Stimulated activated CD4-positive, alpha-beta T cell treated with anti-CD3 and anti-CD28 coated beads, TNF-alpha, amount 100 ng/mL, for 48 hours (primary cell): Measurements from ENCODE around the gene IQCK.

ENCODE experiments used
- DNase-seq, 3 donors: peaks; one replicate each; pipeline ENCODE4 v3.0.0-alpha.2; 2020; ENCODE audit warnings: low read depth in 3 of 3

The IQCK gene

DNA sequence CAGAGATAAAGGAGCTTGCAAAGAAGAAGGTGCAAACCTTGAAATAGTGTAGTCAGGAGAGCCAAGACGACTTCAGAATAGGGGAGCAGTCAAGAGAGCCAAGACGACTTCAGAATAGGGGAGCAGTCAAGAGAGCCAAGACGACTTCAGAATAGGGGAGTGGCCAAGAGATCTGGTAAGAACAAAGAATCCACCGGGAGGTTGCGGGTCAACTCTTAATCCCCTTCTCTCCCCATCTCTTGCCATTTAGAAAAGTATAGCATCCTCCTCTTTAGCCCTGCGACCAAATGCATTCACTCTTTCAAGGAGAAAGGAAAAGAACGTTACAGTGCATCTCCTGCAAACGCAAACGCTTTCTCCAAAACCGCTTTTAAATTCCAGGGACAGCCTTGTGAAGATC lies 757 bp upstream of the IQCK start:
- no peak for DNase-seq

DNA sequence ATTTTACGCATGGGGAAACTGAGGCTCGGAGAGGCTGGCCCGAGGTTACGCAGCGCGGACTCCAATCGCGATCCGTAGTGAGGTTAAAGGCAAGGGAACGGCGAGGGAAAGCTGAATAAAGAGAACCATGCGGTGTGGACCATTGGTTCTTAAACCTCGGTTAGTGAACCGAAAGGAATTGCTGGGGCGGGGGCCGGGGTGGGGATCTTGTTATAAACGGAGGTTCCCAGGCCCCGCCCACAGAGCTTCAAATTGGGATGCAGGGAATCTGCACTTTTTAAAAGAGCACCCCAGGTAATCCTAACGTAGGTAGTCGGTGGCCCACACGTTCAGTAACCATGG lies 524 bp downstream of the IQCK start:
- no peak for DNase-seq

DNA sequence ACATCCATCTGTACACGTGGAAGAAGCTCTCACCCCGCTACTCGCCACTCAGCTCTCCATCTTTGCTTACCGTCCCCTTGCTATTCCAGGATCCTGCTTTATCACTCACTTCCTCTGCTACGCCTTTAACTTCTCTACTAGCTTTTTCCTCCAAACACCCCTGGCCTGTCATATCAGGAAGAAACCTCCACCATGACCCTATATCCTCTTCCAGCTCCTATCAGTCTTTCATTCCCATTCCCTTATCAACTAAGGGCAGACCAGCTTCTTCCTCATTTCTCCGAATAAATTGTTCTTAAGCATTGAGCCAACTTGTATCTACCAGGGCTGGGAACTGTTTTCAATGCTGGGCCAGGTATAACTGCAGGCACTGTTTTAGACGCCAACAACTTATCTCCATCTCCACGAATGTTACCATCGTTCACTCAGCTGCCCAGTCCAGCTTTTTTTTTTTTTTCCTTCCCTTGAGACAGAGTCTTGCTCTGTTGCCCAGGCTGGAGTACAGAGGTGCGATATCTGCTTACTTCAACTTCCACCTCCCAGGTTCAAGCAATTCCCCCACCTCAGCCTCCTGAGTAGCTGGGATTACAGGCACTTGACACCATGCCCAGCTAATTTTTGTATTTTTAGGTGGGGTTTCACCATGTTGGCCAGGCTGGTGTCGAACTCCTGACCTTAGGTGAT lies 4.3 kb downstream of the IQCK start:
- no peak for DNase-seq

DNA sequence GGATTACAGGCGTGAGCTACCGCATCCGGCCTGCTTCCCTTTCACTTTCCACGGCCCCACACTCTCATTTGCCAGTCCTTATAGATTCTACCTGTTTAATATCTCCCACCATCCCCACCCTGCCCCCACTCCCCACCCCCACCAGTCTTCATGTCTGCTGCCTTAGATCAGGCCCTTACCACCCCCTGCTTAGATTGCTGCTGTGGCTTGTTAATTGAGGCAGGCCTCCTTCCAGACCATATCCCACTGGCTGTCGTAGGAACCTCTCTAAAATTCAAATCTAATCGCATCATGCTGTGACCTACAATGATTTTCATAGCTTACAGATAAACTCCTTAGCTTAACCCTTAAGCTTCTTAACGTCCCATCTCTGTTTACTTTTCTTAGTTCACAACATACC lies 4.9 kb downstream of the IQCK start:
- no peak for DNase-seq

DNA sequence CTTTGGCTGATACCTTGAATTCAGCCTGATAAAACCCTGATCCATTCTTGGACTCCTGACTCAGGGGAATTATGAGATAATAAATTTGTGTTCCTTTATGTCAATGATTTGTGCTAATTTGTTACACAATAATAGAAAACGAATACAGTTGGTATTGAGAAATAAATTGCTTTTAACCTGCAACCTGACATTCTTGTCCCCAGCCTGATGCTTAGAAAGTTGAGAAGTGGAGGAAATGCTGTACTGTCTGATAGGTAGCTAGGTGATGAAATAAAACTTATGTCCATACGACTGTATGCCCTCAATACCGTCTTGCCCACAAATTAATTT lies 10.5 kb downstream of the IQCK start:
- no peak for DNase-seq

DNA sequence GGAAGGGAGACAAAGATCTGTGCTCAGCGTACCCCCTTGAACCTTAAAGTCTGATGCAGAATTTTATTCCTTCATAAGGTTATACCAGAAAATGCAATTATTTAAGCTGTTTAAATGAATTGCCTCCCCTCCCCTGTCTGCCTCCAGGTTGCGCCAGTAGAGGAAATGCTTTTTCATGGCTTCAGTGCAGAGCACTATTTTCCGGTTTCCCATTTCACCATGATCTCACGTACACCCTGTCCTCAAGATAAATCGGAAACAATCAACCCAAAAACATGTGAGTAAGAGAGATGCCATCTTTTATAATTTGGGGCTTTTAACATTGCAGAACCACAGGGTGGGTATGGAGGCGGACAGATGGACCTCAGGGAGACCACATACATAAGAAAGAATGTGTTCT lies 15.5 kb downstream of the IQCK start:
- DNase-seq: no peak

DNA sequence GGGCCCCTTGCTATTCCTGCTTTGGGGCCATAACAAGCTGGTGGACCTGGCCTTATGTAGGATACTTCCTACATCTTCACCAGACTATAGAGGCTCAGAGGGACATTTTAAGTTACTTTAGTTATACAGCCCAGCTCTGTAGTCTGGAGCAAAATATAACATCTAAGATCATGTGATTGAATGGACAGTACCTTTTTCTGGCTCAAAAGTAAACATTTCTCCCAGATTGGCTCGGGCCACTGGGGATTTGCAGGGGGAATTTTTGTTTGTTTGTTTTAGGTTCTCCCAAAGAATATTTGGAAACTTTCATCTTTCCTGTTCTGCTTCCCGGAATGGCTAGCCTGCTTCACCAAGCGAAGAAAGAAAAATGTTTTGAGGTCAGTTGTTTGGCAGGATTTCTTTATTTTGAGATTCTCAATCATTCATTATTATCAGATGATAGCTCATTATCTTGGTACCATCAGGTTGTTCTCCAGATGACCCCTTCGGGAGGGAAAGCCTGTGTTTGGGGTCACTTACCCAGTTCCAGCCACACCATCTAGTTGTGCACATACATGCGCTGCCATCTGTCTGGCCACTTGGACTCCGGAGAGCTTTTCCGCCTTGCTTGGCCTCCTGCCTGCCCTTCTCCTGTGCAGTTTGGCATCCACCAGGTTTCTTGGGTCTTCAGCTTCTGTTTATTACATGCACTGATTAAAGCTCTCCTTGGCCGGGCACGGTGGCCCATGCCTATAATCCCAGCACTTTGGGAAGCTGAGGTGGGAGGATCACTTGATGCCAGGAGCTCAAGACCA lies 17.2 kb downstream of the IQCK start:
- no peak for DNase-seq

DNA sequence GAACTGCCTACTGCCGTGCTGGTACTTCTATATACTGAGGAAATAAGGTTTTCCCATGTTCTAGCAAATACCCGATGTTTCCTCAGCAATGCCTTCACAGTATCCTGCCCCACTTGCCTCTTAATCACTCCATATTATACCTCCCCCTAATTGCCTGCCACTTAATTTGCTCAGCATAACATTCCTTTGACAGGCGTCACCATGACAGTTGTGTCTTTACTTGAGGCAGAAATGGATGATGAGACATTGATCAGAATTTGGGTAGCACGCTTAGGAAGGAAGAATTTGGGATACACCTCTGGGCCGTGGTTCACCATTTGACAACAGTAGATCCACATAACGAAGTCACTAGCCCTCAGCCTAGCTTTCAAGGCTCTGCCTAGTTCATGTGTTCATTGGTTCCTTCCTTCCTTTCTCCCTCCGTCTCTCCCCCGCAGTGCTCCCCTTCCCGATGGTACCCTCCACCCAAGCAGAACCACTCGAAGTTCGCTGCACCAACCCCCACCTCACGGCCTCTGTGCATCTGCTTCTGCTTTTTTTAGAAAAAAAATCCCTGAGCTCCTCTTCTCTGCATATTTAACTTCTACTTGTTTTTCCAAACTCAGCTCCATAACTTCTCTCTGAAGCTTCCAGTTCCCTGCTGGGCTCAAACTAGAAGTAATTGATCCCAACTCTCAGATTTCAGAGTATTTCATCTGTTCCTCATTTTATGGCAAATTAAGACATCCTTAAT lies 19.4 kb downstream of the IQCK start:
- DNase-seq: no peak

DNA sequence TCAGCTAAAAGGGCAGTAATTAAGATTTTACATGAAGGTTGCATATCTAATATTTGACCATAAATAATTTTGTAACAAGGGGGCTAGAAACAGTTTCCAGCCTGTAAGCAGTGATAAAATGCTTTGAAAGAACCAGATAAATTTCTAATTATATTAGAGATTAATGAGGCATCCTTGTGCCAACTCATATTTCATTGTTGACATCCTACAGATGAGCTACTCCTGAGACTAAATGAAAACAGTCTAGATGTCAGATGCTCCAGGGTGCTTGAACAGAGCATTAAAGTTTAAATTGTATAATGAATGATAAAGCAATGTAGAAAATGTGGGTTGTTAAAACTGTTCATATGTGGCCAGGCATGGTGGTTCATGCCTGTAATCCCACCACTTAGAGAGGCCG lies 23.3 kb downstream of the IQCK start:
- no peak for DNase-seq

DNA sequence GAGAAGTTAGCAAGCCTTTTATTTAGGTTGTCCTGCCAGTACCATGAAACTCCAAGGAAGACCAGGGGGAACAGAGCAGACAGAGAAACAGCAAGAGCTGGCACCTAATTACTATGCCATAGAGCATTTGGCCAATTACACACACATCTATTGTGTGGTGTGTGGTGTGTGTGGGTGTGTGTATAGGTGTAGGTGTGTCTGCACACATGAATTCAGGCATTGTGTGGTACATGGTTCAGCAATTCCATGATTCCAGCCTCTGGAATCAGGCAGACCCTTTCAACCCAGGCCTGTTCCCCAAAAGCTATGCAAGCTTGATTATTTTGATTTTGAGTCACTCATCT lies 25.7 kb downstream of the IQCK start:
- no peak for DNase-seq

DNA sequence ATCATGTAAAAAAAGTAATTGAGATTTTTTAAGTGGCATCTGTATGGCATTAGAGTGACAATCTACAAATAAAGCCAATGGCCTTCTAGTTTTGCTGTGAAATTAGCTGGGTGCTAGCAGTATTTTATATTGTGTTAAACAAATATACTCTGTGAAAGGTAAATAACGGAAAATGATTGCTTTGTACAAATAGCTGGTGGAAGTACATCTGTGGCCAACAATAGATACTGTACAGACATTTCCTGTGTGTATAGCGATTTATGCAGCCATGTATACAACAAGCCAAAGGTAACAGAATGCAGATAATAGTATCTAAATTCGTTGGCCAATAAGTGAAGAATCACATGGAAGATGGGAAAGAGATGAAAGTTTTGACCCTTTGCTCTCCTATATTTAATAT lies 26.6 kb downstream of the IQCK start:
- DNase-seq: no peak

DNA sequence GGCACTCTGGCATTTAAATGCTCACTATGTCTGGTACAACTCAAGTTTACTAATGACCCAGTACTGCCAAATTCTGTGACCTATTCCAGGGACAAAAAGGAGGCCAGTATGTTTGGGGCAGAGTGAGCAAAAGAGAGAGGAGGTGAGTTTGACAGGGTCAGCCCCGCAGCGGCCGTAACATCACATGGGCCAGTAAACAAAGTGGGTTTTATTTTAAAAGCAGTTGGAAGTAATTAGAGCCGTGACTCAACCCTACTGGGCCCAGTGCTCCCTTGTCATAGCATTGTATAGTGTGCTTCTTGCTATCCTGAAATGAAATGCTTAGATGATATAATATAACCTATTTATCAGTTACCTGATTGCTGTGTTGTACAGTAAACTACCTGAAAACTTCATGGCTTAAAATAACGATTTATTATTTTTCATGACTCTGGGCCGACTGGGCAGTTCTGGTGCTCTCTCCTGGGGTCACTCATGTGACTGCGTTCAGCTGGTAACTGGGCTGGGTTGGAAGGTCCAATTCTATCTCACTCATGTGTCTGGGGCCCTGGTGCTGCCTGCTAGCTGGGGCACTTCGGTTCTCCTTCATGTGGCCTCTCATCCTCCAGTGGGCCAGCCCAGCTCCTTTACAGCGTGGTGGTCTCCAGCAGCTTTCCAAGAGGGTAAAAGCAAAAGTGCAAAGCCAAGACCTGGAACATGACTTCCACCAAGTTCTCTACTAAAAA lies 27.4 kb downstream of the IQCK start:
- no peak for DNase-seq

DNA sequence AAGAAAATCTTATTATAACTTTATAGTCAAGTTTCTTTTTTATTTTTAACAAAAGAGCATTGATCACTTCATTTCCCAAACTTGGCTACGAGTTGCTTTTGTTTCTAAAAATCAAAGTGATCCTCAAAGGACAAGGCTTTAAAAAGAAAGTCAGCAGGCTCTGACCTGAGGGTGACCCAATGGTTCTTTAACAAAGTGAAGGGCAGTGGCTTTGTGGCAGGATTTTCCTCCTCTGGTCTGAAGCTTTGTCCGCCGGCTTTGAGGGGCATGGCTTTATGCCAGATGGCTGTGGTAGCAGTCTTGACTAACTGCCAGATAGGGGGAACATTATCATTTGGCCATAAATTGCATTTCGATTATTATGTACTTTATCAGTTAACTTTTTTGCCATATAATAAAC lies 28.5 kb downstream of the IQCK start:
- DNase-seq: no peak

DNA sequence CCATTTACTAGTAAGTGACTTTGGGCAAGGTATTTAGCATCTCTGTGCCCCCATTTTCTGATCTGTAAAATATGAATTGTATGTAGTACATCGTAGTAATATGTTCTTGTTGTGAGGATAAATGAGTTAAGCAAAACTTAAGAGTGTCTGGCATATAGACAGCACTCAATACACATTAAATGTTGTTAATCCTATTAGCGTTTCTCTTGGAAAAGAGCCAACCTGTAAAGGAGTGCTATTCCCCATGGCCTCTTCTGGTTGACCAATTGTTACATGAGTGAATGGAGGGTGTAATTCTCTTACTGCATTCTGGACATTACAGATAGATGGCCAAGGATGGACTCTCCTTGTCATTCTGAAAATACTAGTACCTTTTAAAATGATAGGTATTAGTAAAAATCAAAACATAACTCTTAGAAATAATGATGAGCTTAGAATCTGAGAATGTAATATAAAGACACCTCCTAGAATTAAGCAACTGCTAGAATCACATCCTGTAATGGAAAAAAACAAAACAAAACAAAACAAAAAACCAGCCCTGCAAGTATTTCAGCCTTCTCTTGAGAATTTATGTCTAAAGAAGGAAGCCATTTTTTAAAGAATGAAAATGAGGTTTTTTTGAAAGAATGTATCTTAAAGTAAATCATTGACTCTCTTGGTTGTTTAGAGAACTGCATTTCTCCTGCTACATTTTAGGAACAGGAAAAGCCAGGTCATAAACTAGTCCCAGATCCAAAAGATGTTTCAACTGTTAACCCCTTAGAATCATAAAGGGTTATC lies 30.5 kb downstream of the IQCK start:
- no peak for DNase-seq

DNA sequence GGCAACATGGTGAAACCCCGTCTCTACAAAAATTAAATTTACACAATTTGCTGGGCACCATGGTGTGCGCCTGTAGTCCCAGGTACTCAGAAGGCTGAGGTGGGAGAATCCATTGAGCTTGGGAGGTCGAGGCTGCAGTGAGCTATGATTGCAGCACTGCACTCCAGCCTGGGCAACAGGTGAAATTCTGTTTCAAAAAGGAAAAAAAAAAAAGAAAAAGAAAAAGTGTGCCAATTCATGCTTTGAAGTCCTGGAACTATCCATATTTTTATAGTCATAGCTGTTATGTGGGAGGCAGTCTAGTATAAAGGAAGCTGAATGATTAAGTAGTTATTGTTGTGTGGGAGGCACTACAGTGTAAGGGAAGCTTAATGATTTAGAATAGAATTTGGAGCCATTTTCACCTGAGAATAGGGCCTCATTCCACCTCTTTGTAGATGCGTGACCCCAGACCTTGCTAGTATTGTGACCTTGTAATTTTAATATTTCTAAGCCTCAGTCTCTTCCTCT lies 31.6 kb downstream of the IQCK start:
- DNase-seq: no peak

DNA sequence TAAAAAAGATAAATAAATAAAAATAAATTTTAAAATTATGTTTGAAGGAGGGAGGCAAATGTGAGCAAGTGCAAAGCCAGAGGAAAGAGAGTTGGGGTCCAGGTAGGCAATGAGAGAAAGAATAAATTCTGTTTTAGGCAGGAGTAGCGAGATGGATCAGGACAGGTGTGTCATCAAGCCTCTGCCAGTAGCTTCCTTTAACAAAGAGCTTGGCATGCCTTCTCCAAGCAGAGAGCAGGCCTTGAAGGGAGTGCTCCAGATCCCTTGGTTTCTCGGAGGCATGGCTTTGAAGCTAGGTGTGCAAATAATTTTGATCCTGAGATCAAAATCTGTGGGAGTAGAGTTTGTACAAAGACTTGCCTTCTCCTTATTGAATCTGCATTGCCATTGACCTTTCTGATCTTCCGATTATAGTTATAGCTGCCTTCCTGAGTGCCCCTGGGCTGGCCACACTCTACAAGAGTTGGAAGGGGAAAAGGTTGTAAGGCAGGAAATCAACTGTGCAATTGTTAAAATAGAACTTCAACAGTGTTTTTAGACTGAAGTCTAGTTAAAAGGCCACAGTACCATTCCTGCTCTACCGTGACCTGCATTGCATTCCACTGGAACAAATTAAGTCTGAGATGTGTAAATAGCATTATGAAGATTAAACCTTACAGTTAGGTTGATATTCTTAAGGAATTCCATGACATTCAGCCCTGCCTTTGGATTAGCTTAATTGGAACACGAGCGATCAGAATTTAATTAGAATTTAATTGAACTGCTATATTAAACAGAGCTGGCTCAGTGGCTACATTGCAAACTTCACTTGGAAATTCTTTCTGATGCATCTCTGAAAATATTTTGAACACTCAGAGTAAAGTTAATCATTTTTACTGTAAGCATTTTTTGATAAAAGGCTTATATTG lies 33.7 kb downstream of the IQCK start:
- no peak for DNase-seq

DNA sequence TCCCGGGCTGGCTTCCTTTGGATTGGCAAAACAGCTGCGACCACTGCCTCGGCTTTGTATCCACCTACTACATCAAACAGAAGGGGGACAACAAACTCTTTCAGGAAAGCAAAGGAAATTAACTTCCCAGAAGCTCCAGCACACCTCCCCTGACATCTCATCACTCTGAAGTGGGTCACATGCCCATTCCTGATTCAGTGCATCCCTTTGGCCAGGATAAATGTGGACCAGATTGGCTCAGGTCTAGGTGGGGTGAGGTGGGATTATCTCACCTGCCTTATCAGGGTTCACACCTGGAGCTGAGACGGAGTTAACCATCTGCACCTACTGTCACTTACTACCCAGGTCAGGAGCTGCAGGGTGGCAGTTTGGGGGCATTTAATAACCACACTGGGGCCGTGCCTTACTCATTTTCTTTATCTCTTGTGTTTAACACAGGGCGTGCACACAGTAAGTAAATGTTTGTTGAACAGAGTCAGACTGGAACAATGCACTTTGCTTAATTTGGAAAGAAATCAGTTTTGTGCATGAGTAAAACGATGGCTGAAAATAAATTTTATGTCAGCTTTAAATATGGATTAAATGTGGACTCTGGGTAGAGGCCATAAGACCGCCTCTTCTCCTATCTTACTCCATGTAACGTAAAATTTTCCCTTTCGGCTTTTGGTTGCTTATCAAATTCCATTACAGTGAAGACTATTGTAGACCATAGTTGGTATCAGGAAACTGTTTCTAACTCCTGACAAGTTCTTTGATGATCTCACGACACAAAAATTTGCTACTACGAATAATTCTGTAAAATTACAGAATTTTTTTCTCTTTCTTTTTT lies 36.0 kb downstream of the IQCK start:
- no peak for DNase-seq

DNA sequence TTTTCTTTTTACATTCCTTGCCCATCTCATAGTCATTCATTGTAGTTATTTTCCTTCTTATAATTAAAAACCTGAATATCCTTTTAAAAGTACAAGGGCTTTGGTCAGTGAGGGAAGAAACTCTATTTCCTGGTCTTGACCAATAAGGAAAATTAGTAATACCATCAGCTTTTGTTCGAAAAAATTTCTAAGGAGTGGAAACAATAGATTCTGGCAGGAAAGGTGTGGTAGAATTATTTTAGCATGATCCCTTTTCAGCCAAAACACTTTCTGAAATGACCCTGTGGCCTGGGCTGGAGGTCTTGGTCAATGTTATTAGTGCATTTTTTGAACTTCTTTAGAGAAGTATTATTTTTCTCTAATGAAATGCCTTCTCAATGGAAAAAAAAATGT lies 36.6 kb downstream of the IQCK start:
- no peak for DNase-seq

DNA sequence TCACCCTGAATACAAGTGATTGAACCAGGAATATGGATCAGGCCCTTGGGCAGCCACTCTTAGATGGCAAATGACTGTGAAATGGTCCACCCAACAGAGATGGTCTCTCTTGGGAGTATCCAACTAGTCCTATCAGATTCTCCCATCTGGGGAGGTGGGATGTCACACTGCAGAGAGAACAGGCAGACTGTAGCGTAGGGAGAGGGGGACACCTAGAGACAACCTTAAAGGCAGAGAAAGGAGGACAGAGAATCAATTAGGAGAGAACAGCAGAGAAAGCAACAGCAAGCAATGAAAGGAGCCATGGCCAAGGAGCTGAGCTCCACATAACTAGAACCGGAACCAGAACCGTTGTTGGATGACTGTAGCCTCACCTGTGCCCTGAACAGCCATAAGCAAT lies 37.2 kb downstream of the IQCK start:
- DNase-seq: no peak

DNA sequence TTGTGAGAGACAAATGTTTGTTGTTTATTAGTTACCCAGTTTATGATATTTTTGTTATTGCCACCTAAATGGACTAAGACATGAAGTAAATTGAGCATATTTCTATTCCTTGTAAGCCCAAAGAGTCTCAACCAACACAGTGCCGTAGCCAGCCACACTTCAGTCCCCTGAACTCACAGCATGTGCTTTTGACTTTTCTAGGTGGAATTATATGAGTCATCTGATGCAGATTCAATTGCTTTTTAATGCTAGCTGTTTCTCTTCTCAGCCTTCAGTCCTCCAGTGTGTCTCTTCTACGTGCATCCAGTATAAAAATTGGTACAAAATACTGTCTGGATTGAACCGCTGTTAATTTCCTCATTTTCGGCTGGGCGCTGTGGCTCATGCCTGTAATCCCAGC lies 39.0 kb downstream of the IQCK start:
- DNase-seq: no peak
